CD4-positive, alpha-beta T cell treated with Interleukin-17A for 1 hour (primary cell): ENCODE measurements around the gene EPHA4.

Source experiments
- DNase-seq: peaks from one replicate; pipeline ENCODE4 v3.0.0-alpha.2; 2020

EPHA4 gene

GRCh38 chr2:221465776-221466175, 106.3 kb downstream of the EPHA4 start:
- peak; percentile 25 for DNase-seq

- no peak for DNase-seq
Measured at GRCh38 chr2:221464971-221465370, 107.1 kb downstream of the EPHA4 start.

GRCh38 chr2:221463241-221463896, 108.7 kb downstream of the EPHA4 start:
- peak; percentile 10 for DNase-seq

- DNase-seq = no peak
Measured at GRCh38 chr2:221461901-221462300, 110.2 kb downstream of the EPHA4 start.

GRCh38 chr2:221460136-221460535, 112.0 kb downstream of the EPHA4 start:
- DNase-seq = no peak

GRCh38 chr2:221458578-221458977, 113.5 kb downstream of the EPHA4 start:
- no peak for DNase-seq

- DNase-seq = no peak
Measured at GRCh38 chr2:221455214-221455613, 116.9 kb downstream of the EPHA4 start.

- no peak for DNase-seq
Measured at GRCh38 chr2:221454459-221455105, 117.5 kb downstream of the EPHA4 start.

GRCh38 chr2:221451862-221452788, 120.0 kb downstream of the EPHA4 start:
- DNase-seq = no peak

- no peak for DNase-seq
Measured at GRCh38 chr2:221450280-221450679, 121.8 kb downstream of the EPHA4 start.

- no peak for DNase-seq
Measured at GRCh38 chr2:221449406-221449805, 122.7 kb downstream of the EPHA4 start.

GRCh38 chr2:221448844-221449390, 123.2 kb downstream of the EPHA4 start:
- no peak for DNase-seq

GRCh38 chr2:221448057-221448843, 123.9 kb downstream of the EPHA4 start:
- no peak for DNase-seq

- DNase-seq = no peak
Measured at GRCh38 chr2:221447310-221447709, 124.8 kb downstream of the EPHA4 start.

GRCh38 chr2:221446140-221446539, 126.0 kb downstream of the EPHA4 start:
- DNase-seq = no peak

- DNase-seq = no peak
Measured at GRCh38 chr2:221444106-221444505, 128.0 kb downstream of the EPHA4 start.

GRCh38 chr2:221443645-221444044, 128.5 kb downstream of the EPHA4 start:
- DNase-seq = no peak

- DNase-seq = no peak
Measured at GRCh38 chr2:221442128-221442527, 130.0 kb downstream of the EPHA4 start.

- no peak for DNase-seq
Measured at GRCh38 chr2:221439761-221440479, 132.2 kb downstream of the EPHA4 start.

- DNase-seq = no peak
Measured at GRCh38 chr2:221437056-221437455, 135.0 kb downstream of the EPHA4 start.

GRCh38 chr2:221435171-221435570, 136.9 kb downstream of the EPHA4 start:
- DNase-seq = no peak

- DNase-seq = no peak
Measured at GRCh38 chr2:221434142-221434541, 138.0 kb downstream of the EPHA4 start.
